Tibial artery (tissue), 4 donors: ENCODE results near the gene CCDC87.

Experiments
- DNase-seq, 2 donors: peaks; one replicate each; pipeline ENCODE4 v3.0.0-alpha.2; 2019
- H3K27ac ChIP-seq, 2 donors: fragments of 200-600 bp; sonication (generic) in 1 of 2; 1 replicate in 1 of 2; 2 replicates in 1 of 2; pipeline ENCODE4 v1.5.1; 2018 to 2019; ENCODE audit warnings: mild to moderate bottlenecking in 1 of 2
- H3K27me3 ChIP-seq, 2 donors: fragments of 200-600 bp; sonication (generic) in 1 of 2; one replicate each; pipeline versions ENCODE4 v1.5.1 to v1.6.0; 2016 to 2019
- H3K36me3 ChIP-seq, 3 donors: fragments of 200-600 bp; sonication (generic) in 2 of 3; one replicate each; pipeline ENCODE4 v1.5.1; 2016 to 2019; ENCODE audit warnings: mild to moderate bottlenecking in 2 of 3
- H3K4me1 ChIP-seq, 4 donors: fragments of 200-600 bp; sonication (generic) in 2 of 4; 1 replicate in 3 of 4; 2 replicates in 1 of 4; pipeline ENCODE4 v1.5.1; 2016 to 2019
- H3K4me3 ChIP-seq, 2 donors: fragments of 200-600 bp; sonication (generic) in 1 of 2; 1 replicate in 1 of 2; 2 replicates in 1 of 2; pipeline ENCODE4 v1.5.1; 2018 to 2019; ENCODE audit warnings: mild to moderate bottlenecking in 2 of 2
- H3K9me3 ChIP-seq, 3 donors: fragments of 200-600 bp; sonication (generic) in 1 of 3; one replicate each; pipeline ENCODE4 v1.5.1; 2016 to 2019
- CTCF ChIP-seq, 2 experiments: fragments of 200-600 bp in 1 of 2; fragments of 450-650 bp in 1 of 2; IDR thresholded peaks; one replicate each; pipeline ENCODE4 v1.5.1; 2017 to 2019; ENCODE audit warnings: antibody characterized with exemption in 2 of 2, mild to moderate bottlenecking in 1 of 2, moderate library complexity in 1 of 2
- intact Hi-C: fragments of 100-400 bp; cut with DNase I; formaldehyde crosslinking; loops from one replicate; pipeline ENCODE4 v1.15.0; 2023; ENCODE audit warnings: low total_unique reads

Gene CCDC87

GRCh38 chr11:66581261-66581660 is 11.6 kb downstream of the CCDC87 start:
- Histone ChIP-seq H3K9me3 (no peaks in the 10 kb centered on the region), H3K4me3 (no peak overlapping the region), H3K27ac (no peak overlapping the region), H3K27me3 (no peaks in the 10 kb centered on the region), H3K4me1 (peaks cover 0 to 6% (median 2%) of the 10 kb centered on the region in 4 donors), H3K36me3 (no peaks in the 10 kb centered on the region)
- DNase-seq, result no peak
- intact Hi-C loops, result no loop called here
- no peak for TF ChIP-seq CTCF (IDR thresholded peaks at IDR 0.05)

- H3K27ac ChIP-seq, result no peak overlapping the region
- H3K9me3 ChIP-seq, result no peaks in the 10 kb centered on the region
- DNase-seq, result no peak
- no peak overlapping the region for H3K4me3 ChIP-seq
- H3K4me1 ChIP-seq, result peaks cover 0 to 6% (median 2%) of the 10 kb centered on the region in 4 donors
- intact Hi-C loops, result no loop called here
- no peak for TF ChIP-seq CTCF (IDR thresholded peaks at IDR 0.05)
- H3K36me3 ChIP-seq, result no peaks in the 10 kb centered on the region
- no peaks in the 10 kb centered on the region for H3K27me3 ChIP-seq
These were observed 12.1 kb downstream of the CCDC87 start for GRCh38 chr11:66580803-66581202.

- DNase-seq, result peak; percentile 64 to 88
- H3K27ac ChIP-seq, result no peak overlapping the region
- intact Hi-C loops, result loop anchor here (2.0 kb wide), 1 partner anchor 102 kb away; no protein-coding TSS in a partner anchor
- H3K4me1 ChIP-seq, result peaks cover 0 to 6% (median 2%) of the 10 kb centered on the region in 4 donors
- peak overlapping the region in 1 of 2 donors; percentile 10 for H3K4me3 ChIP-seq
- H3K36me3 ChIP-seq, result no peaks in the 10 kb centered on the region
- no peaks in the 10 kb centered on the region for H3K27me3 ChIP-seq
- peak; percentile 78 to 89 for TF ChIP-seq CTCF (IDR thresholded peaks at IDR 0.05)
- no peaks in the 10 kb centered on the region for H3K9me3 ChIP-seq
These were observed 13.8 kb downstream of the CCDC87 start for GRCh38 chr11:66579017-66579606.

- Histone ChIP-seq H3K4me3 (no peak overlapping the region), H3K4me1 (peaks cover 0 to 21% (median 11%) of the 10 kb centered on the region in 4 donors), H3K36me3 (peaks cover 0 to 6% (median 0%) of the 10 kb centered on the region in 3 donors), H3K27me3 (no peaks in the 10 kb centered on the region), H3K27ac (no peak overlapping the region), H3K9me3 (no peaks in the 10 kb centered on the region)
- intact Hi-C loops, result no loop called here
- no peak for DNase-seq
- no peak for TF ChIP-seq CTCF (IDR thresholded peaks at IDR 0.05)
These were observed 22.0 kb downstream of the CCDC87 start for GRCh38 chr11:66570850-66571180.

- H3K9me3 ChIP-seq, result no peaks in the 10 kb centered on the region
- H3K4me3 ChIP-seq, result no peak overlapping the region
- no peak overlapping the region for H3K27ac ChIP-seq
- peaks cover 0 to 21% (median 11%) of the 10 kb centered on the region in 4 donors for H3K4me1 ChIP-seq
- TF ChIP-seq CTCF (IDR thresholded peaks at IDR 0.05), result no peak
- H3K27me3 ChIP-seq, result no peaks in the 10 kb centered on the region
- H3K36me3 ChIP-seq, result peaks cover 0 to 11% (median 0%) of the 10 kb centered on the region in 3 donors
- no peak for DNase-seq
- intact Hi-C loops, result no loop called here
These were observed 22.6 kb downstream of the CCDC87 start for GRCh38 chr11:66570079-66570849.
